CD4-positive, alpha-beta T cell treated with Interleukin-12 subunit alpha and Interleukin-12 subunit beta, for 1 hour (primary cell): ENCODE measurements around the gene UBE2M.
"Not testable (repeated sequence)": the region's sequence is repeated elsewhere in the genome, so short reads cannot be mapped to it uniquely, and the experiment has no call there.

Source experiments
- DNase-seq: peaks from one replicate; pipeline ENCODE4 v3.0.0-alpha.2; 2020

UBE2M gene

GRCh38 chr19:58511353-58512208 is 46.8 kb downstream of the UBE2M start, which contains the start of gene SLC27A5:
Gene SLC27A5 (minus strand): TSS chr19:58511992. CDS start chr19:58511955, 37 bp downstream.
- no peak for DNase-seq

GRCh38 chr19:58510084-58510862 is 48.1 kb downstream of the UBE2M start:
- DNase-seq: no peak

GRCh38 chr19:58509731-58510083 is 48.7 kb downstream of the UBE2M start:
- no peak for DNase-seq

DNA sequence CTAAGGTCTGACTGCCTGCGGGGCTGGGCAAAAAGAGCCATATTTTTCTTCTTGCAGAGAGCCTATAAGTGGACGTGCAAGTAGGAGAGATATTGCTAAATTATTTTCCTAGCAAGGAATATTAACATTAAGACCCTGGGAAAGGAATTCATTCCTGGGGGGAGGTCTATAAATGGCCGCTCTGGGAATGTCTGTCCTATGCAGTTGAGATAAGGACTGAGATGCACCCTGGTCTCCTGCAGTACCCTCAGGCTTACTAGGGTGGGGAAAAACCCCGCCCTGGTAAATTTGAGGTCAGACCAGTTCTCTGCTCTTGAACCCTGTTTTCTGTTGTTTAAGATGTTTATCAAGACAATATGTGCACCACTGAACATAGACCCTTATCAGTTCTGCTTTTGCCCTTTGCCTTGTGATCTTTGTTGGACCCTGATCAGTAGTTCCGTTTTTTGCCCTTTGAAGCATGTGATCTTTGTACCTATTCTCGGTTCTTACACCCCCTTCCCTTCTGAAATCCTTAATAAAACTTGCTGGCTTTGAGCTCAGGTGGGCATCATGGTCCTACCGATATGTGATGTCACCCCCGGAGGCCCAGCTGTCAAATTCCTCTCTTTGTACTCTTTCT is 50.7 kb downstream of the UBE2M start:
- DNase-seq: not testable (repeated sequence)
